ENCODE results near the gene MAN1B1.
A peak's percentile ranks its signal among the peaks of the same experiment; 100 is the strongest.

Gene MAN1B1

GRCh38 chr9:137067860-137068538 is 18.8 kb upstream of the MAN1B1 start:
- no peaks in the 10 kb centered on the region for H3K9me3 Mint-ChIP-seq
- H3K4me3 Mint-ChIP-seq, result peak overlapping the region; percentile 56 to 68 (median 61)
- peaks cover 7% of the 10 kb centered on the region for H3K4me1 Mint-ChIP-seq
- TF ChIP-seq CTCF (IDR thresholded peaks at IDR 0.05; ENCODE audit: unreplicated experiment in 3 of 3), result peak; percentile 69 to 72 (median 72)
- peaks cover 22% of the 10 kb centered on the region for H3K27me3 Mint-ChIP-seq (ENCODE audit: low read depth)
- no peaks in the 10 kb centered on the region for H3K36me3 Mint-ChIP-seq (ENCODE audit: low read depth)
- H3K27ac Mint-ChIP-seq, result peak overlapping the region in 1 of 3 experiments; percentile 31

DNA sequence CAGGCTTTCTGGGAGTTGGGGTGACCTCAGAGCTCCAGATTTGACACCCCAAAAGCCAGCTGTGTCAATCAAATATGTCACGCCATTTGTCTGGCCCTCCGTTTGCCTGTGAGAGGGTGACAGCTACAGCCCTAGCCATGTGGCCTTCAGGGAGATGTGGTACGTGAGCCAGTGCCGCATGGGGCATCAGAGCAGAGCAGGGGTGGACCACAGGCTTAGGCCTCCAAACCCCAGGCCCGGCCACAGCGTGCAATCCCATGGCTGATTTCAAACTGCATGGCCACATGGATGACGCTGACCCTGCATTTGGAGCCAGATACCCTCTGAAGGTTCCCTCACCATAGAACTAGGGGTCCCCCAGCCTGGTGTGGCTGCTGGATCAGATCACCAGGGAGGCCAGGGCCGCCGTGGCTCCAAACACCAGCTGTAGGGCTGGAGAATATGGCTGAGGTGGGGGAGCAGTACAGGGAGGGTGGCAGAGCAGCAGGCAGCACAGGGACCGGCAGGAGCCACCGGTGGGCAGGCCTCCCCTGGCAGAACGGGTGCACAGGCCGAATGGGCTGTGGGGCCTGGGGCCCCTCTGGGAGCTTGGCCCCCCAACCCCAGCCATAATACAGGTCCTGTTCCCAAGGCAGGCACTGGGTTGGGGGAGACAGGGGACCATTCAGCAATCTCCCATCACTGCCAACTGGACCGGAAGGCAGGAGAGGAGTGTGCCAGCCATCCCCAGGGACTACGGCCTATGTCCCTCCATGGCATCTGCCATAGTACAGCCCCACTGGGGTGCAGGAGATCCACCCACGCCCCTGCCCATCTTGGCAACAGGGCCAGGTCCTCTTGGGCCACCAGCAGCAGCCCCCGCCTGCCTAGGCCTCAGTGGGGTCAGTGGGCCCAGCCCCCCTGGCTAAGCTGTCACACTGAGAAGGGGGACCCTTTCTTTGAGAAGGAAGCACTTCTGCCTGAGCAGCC is 18.0 kb upstream of the MAN1B1 start:
- Mint-ChIP-seq H3K27ac (no peak overlapping the region), H3K4me3 (peak overlapping the region; percentile 21 to 68 (median 38)), H3K9me3 (no peaks in the 10 kb centered on the region), H3K4me1 (peaks cover 7% of the 10 kb centered on the region), H3K27me3 (ENCODE audit: low read depth) (peaks cover 29% of the 10 kb centered on the region), H3K36me3 (ENCODE audit: low read depth) (no peaks in the 10 kb centered on the region)
- no peak for TF ChIP-seq CTCF (IDR thresholded peaks at IDR 0.05; ENCODE audit: unreplicated experiment in 3 of 3)

GRCh38 chr9:137069508-137070091 is 17.2 kb upstream of the MAN1B1 start:
- no peaks in the 10 kb centered on the region for H3K9me3 Mint-ChIP-seq
- H3K4me1 Mint-ChIP-seq, result peaks cover 7% of the 10 kb centered on the region
- H3K4me3 Mint-ChIP-seq, result peak overlapping the region; percentile 21 to 63 (median 22)
- H3K27ac Mint-ChIP-seq, result no peak overlapping the region
- peaks cover 32% of the 10 kb centered on the region for H3K27me3 Mint-ChIP-seq (ENCODE audit: low read depth)
- H3K36me3 Mint-ChIP-seq (ENCODE audit: low read depth), result no peaks in the 10 kb centered on the region
- TF ChIP-seq CTCF (IDR thresholded peaks at IDR 0.05; ENCODE audit: unreplicated experiment in 3 of 3), result no peak

GRCh38 chr9:137070201-137070905 is 16.4 kb upstream of the MAN1B1 start, which contains the start of gene SAPCD2:
Gene SAPCD2 (minus strand): TSS chr9:137070557. CDS start chr9:137070460, 97 bp downstream.
- peak in 1 of 3 experiments; percentile 13 for TF ChIP-seq CTCF (IDR thresholded peaks at IDR 0.05; ENCODE audit: unreplicated experiment in 3 of 3)
- H3K27ac Mint-ChIP-seq, result peak within 1 kb of the TSS in 1 of 3 experiments; percentile 60
- H3K4me3 Mint-ChIP-seq, result peak within 1 kb of the TSS; percentile 69 to 76 (median 71)
- peaks cover 40% of the 10 kb centered on the region for H3K27me3 Mint-ChIP-seq (ENCODE audit: low read depth)
- H3K9me3 Mint-ChIP-seq, result no peaks in the 10 kb centered on the region
- H3K4me1 Mint-ChIP-seq, result peaks cover 7% of the 10 kb centered on the region
- no peaks in the 10 kb centered on the region for H3K36me3 Mint-ChIP-seq (ENCODE audit: low read depth)

GRCh38 chr9:137070906-137071275 is 15.9 kb upstream of the MAN1B1 start:
- Mint-ChIP-seq H3K27me3 (ENCODE audit: low read depth) (peaks cover 45% of the 10 kb centered on the region), H3K4me1 (peaks cover 7% of the 10 kb centered on the region), H3K36me3 (ENCODE audit: low read depth) (no peaks in the 10 kb centered on the region), H3K9me3 (no peaks in the 10 kb centered on the region), H3K27ac (peak overlapping the region in 1 of 3 experiments; percentile 60), H3K4me3 (peak overlapping the region; percentile 69 to 76 (median 71))
- peak in 2 of 3 experiments; percentile 25 to 26 for TF ChIP-seq CTCF (IDR thresholded peaks at IDR 0.05; ENCODE audit: unreplicated experiment in 3 of 3)

Measured in nephron (organoid).